ES-I3 (cell line): ENCODE measurements around the gene CNDP2.

Experiments used
- H3K36me3 ChIP-seq: 2 replicates; pipeline ENCODE4 v1.6.1; 2013; ENCODE audit warnings: mild to moderate bottlenecking, low read length, control low read depth, moderate library complexity; ENCODE audit not compliant: insufficient read depth
- H3K4me1 ChIP-seq: 2 replicates; pipeline ENCODE4 v1.6.1; 2013; ENCODE audit warnings: mild to moderate bottlenecking, control low read depth, low read length; ENCODE audit not compliant: insufficient read depth
- H3K9ac ChIP-seq: 2 replicates; pipeline ENCODE4 v1.6.1; 2013; ENCODE audit warnings: low read depth, mild to moderate bottlenecking, low read length, moderate library complexity
- H3K9me3 ChIP-seq: 2 replicates; pipeline ENCODE4 v1.6.1; 2013; ENCODE audit warnings: mild to moderate bottlenecking, low read length, moderate library complexity; ENCODE audit not compliant: control insufficient read depth, insufficient read depth

Gene CNDP2

DNA sequence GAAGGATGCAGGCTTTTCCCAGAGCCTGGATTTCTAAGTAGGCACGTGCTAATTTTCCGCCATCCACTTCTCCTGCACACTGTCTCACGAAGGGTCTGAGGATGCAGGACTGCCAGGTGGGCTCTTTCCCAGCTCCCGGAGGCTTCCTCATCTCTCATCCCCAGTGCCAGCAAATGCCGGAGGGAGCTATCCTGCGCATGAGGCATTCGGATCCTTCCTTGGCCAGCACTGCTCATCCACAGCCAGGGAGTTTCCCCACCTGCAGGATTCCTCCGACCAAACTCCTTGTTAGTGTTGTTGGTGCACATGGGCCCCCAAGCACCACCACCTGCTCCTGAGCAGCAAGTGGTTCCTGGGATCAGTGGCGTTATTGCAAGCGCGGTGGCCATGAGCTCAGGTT is 43.1 kb downstream of the CNDP2 start:
- H3K36me3 ChIP-seq = no peaks in the 10 kb centered on the region
- no peaks in the 10 kb centered on the region for H3K9me3 ChIP-seq
- H3K4me1 ChIP-seq = no peaks in the 10 kb centered on the region
- H3K9ac ChIP-seq = no peak overlapping the region

- H3K36me3 ChIP-seq = no peaks in the 10 kb centered on the region
- H3K9ac ChIP-seq = no peak overlapping the region
- no peaks in the 10 kb centered on the region for H3K9me3 ChIP-seq
- H3K4me1 ChIP-seq = no peaks in the 10 kb centered on the region
Measured at GRCh38 chr18:74540652-74541421, 44.7 kb downstream of the CNDP2 start.

DNA sequence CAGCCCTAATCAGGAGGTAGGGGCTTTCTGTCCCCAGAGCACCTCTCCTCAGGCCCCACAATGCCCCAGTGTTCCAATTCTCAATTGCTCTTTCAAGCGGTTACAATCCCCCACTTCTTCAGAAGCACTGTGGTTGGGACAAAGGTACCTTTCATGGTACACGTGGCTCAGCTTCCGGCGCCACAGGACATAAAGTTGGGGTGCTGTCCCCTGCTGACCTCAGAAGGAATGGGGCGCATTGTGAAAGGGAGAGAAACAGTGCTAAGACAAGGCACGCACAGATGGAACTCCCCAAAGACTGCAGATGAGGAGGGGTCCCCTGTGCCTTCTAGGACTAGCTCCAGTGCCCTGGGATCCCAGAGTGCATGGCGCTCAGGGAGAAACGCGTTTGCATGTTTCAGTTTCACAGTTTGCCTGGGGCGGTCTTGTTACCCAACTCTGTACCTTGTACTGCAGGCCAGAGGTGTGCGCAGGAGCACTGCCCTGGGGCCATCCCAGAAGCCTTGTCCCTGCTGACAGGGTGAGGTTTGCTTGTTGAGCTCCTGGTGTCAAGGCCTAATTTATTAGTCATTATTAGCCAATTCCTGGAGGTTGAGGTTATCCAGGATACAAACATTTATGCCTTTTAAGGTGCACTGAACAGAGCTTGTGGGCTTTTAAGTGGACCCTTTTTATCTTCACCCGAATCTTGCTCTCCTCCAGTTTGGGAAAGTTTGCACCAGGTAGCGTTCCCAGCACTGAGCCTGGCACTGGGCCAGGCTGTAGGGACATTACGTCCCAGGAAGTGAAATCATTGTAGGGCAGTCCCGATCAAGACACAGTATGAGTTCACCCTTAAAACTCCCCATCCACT is 45.8 kb downstream of the CNDP2 start:
- no peaks in the 10 kb centered on the region for H3K36me3 ChIP-seq
- no peak overlapping the region for H3K9ac ChIP-seq
- H3K4me1 ChIP-seq = no peaks in the 10 kb centered on the region
- H3K9me3 ChIP-seq = no peaks in the 10 kb centered on the region

DNA sequence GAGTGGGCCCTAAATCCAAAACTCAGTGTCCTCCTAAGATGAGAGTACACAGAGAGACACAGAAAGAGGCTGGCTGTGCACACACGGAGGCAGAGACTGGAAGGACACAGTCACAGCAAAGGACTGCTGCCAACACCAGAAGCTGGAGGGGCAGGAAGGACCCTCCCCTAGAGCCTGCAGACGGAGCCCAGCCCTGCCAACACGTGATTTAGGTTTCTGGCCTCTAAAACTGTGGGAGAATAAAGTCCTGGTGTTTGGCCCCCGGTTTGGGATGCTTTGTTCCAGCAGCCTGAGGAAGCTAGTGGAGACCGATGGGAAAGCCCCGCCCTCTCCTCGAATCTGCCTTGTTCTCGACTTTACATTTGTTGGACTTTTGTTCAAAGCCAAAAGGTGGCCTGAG is 48.7 kb downstream of the CNDP2 start:
- Histone ChIP-seq H3K4me1 (no peaks in the 10 kb centered on the region), H3K36me3 (no peaks in the 10 kb centered on the region), H3K9me3 (peaks cover 3% of the 10 kb centered on the region), H3K9ac (no peak overlapping the region)

DNA sequence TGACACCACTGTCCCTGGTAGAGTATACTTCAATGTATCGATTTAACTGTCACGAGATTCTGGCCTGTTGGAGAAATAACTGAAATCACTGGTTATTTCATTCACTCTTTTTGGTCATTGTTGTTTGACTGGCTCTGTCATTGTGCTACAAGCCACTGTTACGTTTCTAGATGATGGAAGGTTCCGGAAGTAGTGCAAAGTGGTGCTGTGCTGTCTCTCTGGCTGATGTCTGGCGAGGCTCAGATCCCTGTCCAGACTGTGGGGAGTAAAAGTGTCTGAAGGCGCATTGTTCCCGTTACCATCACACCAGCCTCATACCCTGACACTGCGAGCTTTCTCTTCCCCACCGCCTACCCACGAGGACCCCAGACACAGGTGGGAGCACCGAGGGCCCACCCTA is 49.8 kb downstream of the CNDP2 start:
- no peaks in the 10 kb centered on the region for H3K36me3 ChIP-seq
- H3K9me3 ChIP-seq = peaks cover 3% of the 10 kb centered on the region
- no peak overlapping the region for H3K9ac ChIP-seq

DNA sequence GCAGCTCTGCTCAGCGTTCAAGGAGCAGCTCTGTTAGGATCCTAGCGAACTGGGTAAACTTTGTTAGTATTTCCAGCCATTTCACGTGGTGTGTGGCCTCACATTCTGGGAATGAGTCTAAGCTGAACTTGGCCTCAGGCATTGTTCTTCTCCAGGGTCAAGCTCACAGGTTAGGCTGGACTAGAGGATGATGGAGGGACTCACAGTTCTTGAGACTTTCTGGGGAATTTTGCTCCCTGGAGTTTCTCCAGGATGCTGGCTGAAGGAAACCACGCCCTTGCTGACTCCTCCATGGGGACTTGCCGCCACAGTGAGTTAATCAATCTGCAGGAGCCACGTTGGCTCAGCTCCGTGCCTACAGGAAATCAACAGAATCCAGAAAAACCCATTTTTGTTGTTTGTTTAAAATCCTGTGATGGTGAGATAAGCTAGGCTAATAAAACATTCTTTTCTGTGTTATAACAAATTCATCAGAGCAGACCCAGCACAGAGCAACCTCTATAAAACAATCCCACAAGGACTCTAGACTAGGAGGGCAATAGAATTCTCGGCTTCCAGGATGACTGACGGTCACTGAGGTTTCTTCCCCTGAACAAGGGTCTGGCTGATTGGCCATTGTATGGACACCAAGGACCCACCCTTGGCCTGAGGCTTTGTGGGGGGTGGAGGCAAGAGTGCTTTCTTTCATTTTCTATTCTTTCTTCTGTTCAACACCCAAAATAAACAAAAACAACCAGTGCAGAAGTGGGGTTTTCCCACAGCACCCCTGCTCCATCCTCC is 50.8 kb downstream of the CNDP2 start:
- H3K9me3 ChIP-seq = peaks cover 3% of the 10 kb centered on the region
- no peaks in the 10 kb centered on the region for H3K36me3 ChIP-seq
- no peaks in the 10 kb centered on the region for H3K4me1 ChIP-seq
- H3K9ac ChIP-seq = no peak overlapping the region

More for the DNA sequence above, 49.8 kb downstream of the CNDP2 start:
- no peaks in the 10 kb centered on the region for H3K4me1 ChIP-seq

- Histone ChIP-seq H3K36me3 (no peaks in the 10 kb centered on the region), H3K4me1 (no peaks in the 10 kb centered on the region), H3K9me3 (peaks cover 3% of the 10 kb centered on the region), H3K9ac (no peak overlapping the region)
Measured at GRCh38 chr18:74547860-74548259, 51.7 kb downstream of the CNDP2 start.

GRCh38 chr18:74549591-74550104 is 53.5 kb downstream of the CNDP2 start:
- H3K4me1 ChIP-seq = no peaks in the 10 kb centered on the region
- no peaks in the 10 kb centered on the region for H3K36me3 ChIP-seq
- H3K9ac ChIP-seq = no peak overlapping the region
- H3K9me3 ChIP-seq = peaks cover 3% of the 10 kb centered on the region

DNA sequence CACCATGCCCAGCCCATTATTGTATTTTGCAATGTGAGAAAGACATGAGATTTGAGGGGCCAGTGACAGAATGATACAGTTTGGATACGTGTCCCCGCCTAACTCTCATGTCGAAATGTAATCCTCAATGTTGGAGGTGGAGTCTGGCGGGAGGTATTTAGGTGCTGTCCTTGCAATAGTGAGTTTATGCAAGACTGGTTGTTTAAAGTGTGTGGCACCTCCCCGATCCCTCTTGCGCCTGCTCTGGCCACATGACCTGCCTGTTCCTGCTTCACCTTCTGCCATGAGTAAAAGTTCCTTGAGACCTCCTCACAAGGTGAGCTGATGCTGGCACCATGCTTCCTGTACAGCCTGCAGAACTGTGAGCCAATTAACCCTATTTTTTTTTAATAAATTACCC is 54.7 kb downstream of the CNDP2 start:
- Histone ChIP-seq H3K9me3 (peaks cover 3% of the 10 kb centered on the region), H3K9ac (no peak overlapping the region), H3K36me3 (no peaks in the 10 kb centered on the region), H3K4me1 (no peaks in the 10 kb centered on the region)

DNA sequence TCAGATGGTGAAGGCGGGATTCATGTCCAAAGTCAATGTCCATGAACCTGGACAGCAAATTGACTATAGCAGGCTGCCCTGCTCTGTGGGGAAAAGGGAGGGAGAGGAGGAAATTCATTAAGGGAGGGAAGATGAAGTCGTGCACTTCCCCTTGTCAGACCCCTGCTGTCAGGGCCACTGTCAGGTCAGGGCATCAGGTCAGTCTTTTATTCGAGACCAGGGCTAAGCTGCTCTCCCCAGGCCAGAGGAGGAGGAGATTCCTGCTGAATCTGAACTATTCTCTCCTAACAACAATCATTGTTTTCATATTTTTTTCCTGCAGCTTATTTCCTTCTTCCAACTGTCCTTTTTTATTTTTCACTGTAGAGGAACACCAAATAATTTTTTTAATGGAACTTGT is 55.3 kb downstream of the CNDP2 start:
- Histone ChIP-seq H3K4me1 (no peaks in the 10 kb centered on the region), H3K9ac (no peak overlapping the region), H3K9me3 (peaks cover 3% of the 10 kb centered on the region), H3K36me3 (no peaks in the 10 kb centered on the region)

GRCh38 chr18:74551936-74552555 is 55.9 kb downstream of the CNDP2 start:
- no peaks in the 10 kb centered on the region for H3K36me3 ChIP-seq
- H3K9ac ChIP-seq = no peak overlapping the region
- no peaks in the 10 kb centered on the region for H3K4me1 ChIP-seq
- H3K9me3 ChIP-seq = peaks cover 3% of the 10 kb centered on the region

- H3K9me3 ChIP-seq = no peaks in the 10 kb centered on the region; the same call in 1 of the 2 replicates
- H3K9ac ChIP-seq = no peak overlapping the region
- no peaks in the 10 kb centered on the region for H3K36me3 ChIP-seq
- H3K4me1 ChIP-seq = no peaks in the 10 kb centered on the region
Measured at GRCh38 chr18:74556126-74556525, 60.0 kb downstream of the CNDP2 start.

GRCh38 chr18:74558096-74558495 is 61.9 kb downstream of the CNDP2 start:
- Histone ChIP-seq H3K36me3 (no peaks in the 10 kb centered on the region), H3K4me1 (no peaks in the 10 kb centered on the region)

More at GRCh38 chr18:74558096-74558495, 61.9 kb downstream of the CNDP2 start:
- Histone ChIP-seq H3K9me3 (no peaks in the 10 kb centered on the region), H3K9ac (no peak overlapping the region)
